ENCODE measurements around the gene FHL1.

GRCh38 chrX:136104936-136105335 lies 42.4 kb upstream of the FHL1 start:
- no peak for TF ChIP-seq CTCF (IDR thresholded peaks at IDR 0.05; ENCODE audit: borderline replicate concordance, extremely low read depth, low read length, poor library complexity, severe bottlenecking)
- TF ChIP-seq EZH2 (IDR thresholded peaks at IDR 0.05; ENCODE audit: borderline replicate concordance, low read depth, low read length, severe bottlenecking): no peak
